Bronchial epithelial cell (primary cell): ENCODE data around the gene RUNX1. TPM values are rescaled to one million over a fixed set of nuclear protein-coding genes. Genes with fewer than 3 reads are reported as not detected.

Experiments
- DNase-seq: peaks from one replicate; pipeline ENCODE4 v3.0.0-alpha.2; 2010; ENCODE audit warnings: low read depth
- FAIRE-seq: peaks from 2 replicates; lab custom pipeline; 2011; peaks lifted over from hg19 to GRCh38; lab: Jason Lieb, UNC
- H3K27me3 ChIP-seq: 2 replicates; pipeline ENCODE4 v1.5.1; 2011; ENCODE audit warnings: low read length; ENCODE audit not compliant: control insufficient read depth, insufficient read depth
- H3K36me3 ChIP-seq: 2 replicates; pipeline ENCODE4 v1.5.1; 2011; ENCODE audit warnings: low read length; ENCODE audit not compliant: control insufficient read depth, insufficient read depth
- H3K4me3 ChIP-seq: 2 replicates; pipeline ENCODE4 v1.5.1; 2011; ENCODE audit warnings: mild to moderate bottlenecking, low read depth, low read length, control low read depth
- total RNA-seq: library from RNA; depleted of rRNA; stranded (reverse); fragments of >200 nt; gene quantifications from 2 replicates; pipeline ENCODE4 v1.2.1, GENCODE V29; 2014
- TF ChIP-seq, protein P1 (sequence below): IDR thresholded peaks from 2 replicates; pipeline ENCODE4 v1.5.1; 2011; ENCODE audit warnings: mild to moderate bottlenecking, moderate library complexity, low read length, control low read depth, inconsistent platforms; ENCODE audit not compliant: insufficient read depth, severe bottlenecking

The RUNX1 gene
- total RNA-seq, 1 donor from 2014 or later: 11.8 TPM

DNA sequence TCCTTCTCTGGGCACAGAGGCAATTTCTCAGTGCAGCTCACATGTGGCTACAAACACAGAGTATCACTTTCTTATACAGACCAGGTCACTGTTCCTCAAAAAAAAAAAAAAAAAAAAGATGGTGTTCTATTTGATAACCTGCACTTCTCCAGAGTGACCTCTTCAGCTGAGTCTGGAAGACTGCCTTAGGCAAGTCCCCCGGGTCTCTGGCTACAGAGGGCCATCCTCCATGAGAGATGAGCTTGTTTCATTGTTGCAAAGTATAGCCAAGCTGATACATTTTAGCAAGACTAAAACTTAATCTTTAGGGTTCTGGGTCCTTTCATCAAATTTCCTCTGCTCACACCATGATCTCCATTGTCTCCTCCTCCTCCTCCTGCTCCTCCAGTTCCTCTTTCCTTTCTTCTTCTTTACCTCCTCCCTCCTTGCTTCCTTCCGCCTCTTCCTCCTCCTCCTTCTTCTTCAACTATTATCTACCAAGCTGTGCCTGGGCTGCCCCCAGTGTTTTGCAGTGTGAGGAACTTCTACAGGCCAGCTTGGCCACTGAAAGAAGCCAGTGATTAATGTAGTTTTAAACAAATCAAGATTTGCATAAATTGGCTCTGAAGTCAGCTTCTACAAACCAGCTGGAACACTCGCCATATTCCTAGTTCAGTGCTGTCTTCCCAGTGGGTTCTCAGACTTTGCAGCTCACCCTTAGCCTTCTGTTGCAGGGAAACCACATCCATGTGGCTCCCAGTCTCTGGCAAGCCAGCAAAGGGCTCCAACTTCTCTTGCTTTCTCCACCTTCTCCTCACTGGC lies 139.4 kb downstream of the RUNX1 start:
- Histone ChIP-seq H3K36me3 (no peaks in the 10 kb centered on the region), H3K4me3 (no peak overlapping the region), H3K27me3 (peaks cover 3% of the 10 kb centered on the region)
- no peak for FAIRE-seq
- TF ChIP-seq, protein P1, sequence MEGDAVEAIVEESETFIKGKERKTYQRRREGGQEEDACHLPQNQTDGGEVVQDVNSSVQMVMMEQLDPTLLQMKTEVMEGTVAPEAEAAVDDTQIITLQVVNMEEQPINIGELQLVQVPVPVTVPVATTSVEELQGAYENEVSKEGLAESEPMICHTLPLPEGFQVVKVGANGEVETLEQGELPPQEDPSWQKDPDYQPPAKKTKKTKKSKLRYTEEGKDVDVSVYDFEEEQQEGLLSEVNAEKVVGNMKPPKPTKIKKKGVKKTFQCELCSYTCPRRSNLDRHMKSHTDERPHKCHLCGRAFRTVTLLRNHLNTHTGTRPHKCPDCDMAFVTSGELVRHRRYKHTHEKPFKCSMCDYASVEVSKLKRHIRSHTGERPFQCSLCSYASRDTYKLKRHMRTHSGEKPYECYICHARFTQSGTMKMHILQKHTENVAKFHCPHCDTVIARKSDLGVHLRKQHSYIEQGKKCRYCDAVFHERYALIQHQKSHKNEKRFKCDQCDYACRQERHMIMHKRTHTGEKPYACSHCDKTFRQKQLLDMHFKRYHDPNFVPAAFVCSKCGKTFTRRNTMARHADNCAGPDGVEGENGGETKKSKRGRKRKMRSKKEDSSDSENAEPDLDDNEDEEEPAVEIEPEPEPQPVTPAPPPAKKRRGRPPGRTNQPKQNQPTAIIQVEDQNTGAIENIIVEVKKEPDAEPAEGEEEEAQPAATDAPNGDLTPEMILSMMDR: no peak
- no peak for DNase-seq

DNA sequence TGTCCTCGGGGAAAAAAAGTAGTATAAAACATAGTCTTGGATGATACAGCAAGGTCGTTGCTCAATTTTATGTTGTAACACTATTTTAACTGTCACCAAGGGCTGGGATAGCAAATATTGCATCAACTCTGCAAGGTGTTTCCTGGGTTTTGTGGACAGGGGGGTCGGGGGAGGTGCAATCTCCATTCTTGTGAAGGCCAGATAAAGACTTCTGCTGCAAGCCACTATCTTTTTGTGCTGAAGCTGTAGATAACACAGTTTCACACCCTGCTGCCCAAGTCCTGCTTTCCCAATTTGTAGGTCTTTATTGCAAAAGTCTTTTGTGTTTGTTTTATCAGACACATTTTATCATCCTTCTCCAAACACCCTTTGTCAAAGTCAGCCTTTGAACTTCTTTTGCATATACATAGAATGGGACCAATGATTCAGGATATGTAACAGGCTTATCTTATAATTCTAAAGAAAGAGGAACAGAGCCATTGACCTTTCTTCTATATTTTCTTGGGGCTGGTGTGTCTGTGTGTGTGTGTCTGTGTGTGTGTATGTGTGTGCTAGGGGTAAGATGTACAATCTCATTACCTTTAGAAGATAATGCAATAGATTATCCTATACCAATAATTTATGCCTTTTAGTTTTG lies 140.6 kb downstream of the RUNX1 start:
- FAIRE-seq (no peak), DNase-seq (peak; percentile 53)
- TF ChIP-seq, protein P1: no peak
- Histone ChIP-seq H3K36me3 (no peaks in the 10 kb centered on the region), H3K4me3 (no peak overlapping the region), H3K27me3 (peaks cover 3% of the 10 kb centered on the region)

DNA sequence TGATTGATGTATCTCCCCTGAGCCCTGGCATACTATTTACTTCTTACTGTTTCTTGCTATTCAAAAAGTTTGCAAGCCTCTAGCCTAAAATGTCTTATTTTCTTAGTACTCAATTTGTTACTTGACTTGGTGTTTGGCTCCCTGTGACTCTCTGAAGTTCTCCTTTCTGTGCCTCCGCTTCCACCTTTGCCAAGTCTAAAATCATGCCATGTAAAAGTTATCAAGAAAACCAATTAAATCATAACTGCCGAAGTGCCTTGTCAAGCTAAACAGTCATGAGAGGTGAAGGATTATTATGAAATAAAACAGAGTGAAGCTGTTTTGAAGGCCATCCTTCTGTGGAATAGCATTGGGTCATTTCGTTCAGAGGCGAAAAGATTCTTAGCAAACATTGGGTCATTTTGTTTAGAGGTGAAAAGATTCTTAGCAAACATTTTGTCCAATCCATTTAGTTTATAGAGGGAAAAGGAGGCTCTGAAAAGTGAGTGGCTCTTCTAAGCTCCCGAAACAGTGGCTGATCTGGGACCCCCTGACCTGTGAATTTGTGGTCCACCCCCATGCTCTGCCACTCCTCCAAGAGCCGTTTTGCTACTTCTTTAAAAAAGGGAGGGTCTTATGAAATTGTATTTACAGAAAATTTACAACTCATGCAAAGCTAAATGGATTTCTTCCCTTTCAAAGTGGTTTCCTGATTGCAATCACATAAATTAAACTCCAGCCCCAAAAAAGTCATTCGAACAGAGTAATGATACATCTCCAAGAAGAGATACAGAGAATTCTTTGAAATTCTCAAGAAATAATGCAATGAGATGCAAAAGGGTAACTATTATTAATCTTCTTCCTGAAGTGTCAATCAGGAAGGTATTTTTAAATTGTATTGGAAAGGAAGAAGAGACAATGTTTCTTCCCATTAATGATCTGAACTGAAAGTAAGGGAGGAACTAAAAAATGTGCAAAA lies 141.4 kb downstream of the RUNX1 start:
- Histone ChIP-seq H3K36me3 (no peaks in the 10 kb centered on the region), H3K4me3 (no peak overlapping the region), H3K27me3 (no peaks in the 10 kb centered on the region)
- DNase-seq (no peak), FAIRE-seq (no peak)
- TF ChIP-seq, protein P1: no peak

DNA sequence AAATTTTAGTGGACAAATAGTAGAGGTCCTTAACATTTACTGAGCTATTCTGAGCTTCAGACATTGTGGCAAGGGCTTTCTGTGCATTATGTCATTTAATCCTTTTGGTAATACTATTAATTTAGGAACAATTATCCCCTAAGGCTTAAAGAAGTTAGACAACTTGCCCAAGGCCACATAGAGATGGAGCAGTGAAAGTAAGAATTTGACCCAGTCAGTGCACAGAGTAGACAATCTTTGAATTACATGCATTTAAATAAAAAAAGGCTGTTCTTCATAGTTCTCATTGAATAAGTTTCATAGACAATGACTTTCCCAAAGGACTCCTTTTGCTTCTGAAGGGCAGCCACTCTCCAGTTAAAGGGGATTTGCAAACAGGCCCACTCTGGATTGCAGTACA lies 142.7 kb downstream of the RUNX1 start:
- FAIRE-seq (no peak), DNase-seq (no peak)
- TF ChIP-seq, protein P1: no peak
- Histone ChIP-seq H3K36me3 (no peaks in the 10 kb centered on the region), H3K4me3 (no peak overlapping the region), H3K27me3 (no peaks in the 10 kb centered on the region)

DNA sequence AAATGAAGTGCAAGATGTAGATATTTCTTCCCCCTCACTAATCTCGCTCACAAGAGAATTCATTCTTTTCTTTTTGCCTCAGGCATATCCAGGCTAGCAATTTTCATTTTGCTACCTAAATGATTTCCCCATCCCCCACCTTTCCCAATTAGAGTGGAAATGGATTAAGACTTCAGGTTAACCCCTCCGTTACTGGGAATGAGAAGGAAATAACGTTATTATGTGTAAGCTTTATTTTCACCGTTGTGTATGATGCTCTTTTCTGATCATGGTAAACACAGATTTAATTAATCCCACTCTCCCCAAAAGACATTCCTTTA lies 143.9 kb downstream of the RUNX1 start:
- Histone ChIP-seq H3K27me3 (no peaks in the 10 kb centered on the region), H3K36me3 (no peaks in the 10 kb centered on the region), H3K4me3 (no peak overlapping the region)
- FAIRE-seq: no peak
- TF ChIP-seq, protein P1: no peak
- DNase-seq: no peak
